ENCODE results near the gene DGCR2.

Gene DGCR2

GRCh38 chr22:19043121-19044085 is 78.8 kb downstream of the DGCR2 start:
- Histone ChIP-seq H3K9me3 (no peaks in the 10 kb centered on the region), H3K36me3 (replicated peaks) (peaks cover 50% of the 10 kb centered on the region), H3K4me3 (no peak overlapping the region), H3K27me3 (ENCODE audit: low read depth) (no peaks in the 10 kb centered on the region), H3K4me1 (no peaks in the 10 kb centered on the region)
- DNase-seq (ENCODE audit: low spot score in 2 of 2): no peak
- in situ Hi-C loops (cut with MboI; ENCODE audit: low sequenced_read_pairs): no loop called here

GRCh38 chr22:19042285-19043120 is 79.7 kb downstream of the DGCR2 start:
- in situ Hi-C loops (cut with MboI; ENCODE audit: low sequenced_read_pairs): no loop called here
- Histone ChIP-seq H3K4me1 (no peaks in the 10 kb centered on the region), H3K36me3 (replicated peaks) (peaks cover 41% of the 10 kb centered on the region), H3K4me3 (no peak overlapping the region), H3K9me3 (no peaks in the 10 kb centered on the region), H3K27me3 (ENCODE audit: low read depth) (no peaks in the 10 kb centered on the region)
- DNase-seq (ENCODE audit: low spot score in 2 of 2): no peak

- Histone ChIP-seq H3K27me3 (ENCODE audit: low read depth) (no peaks in the 10 kb centered on the region), H3K4me1 (no peaks in the 10 kb centered on the region), H3K9me3 (no peaks in the 10 kb centered on the region), H3K4me3 (no peak overlapping the region), H3K36me3 (replicated peaks) (peaks cover 33% of the 10 kb centered on the region)
- DNase-seq (ENCODE audit: low spot score in 2 of 2): no peak
- in situ Hi-C loops (cut with MboI; ENCODE audit: low sequenced_read_pairs): no loop called here
Observed at GRCh38 chr22:19041704-19042074, 80.5 kb downstream of the DGCR2 start.

GRCh38 chr22:19040888-19041703 is 81.1 kb downstream of the DGCR2 start:
- no peaks in the 10 kb centered on the region for H3K4me1 ChIP-seq
- H3K27me3 ChIP-seq (ENCODE audit: low read depth): no peaks in the 10 kb centered on the region
- no peak overlapping the region for H3K4me3 ChIP-seq
- H3K36me3 ChIP-seq (replicated peaks): peaks cover 27% of the 10 kb centered on the region
- no peaks in the 10 kb centered on the region for H3K9me3 ChIP-seq
- no peak for DNase-seq (ENCODE audit: low spot score in 2 of 2)
- in situ Hi-C loops (cut with MboI; ENCODE audit: low sequenced_read_pairs): no loop called here

GRCh38 chr22:19040391-19040861 is 81.8 kb downstream of the DGCR2 start:
- in situ Hi-C loops (cut with MboI; ENCODE audit: low sequenced_read_pairs): no loop called here
- H3K4me3 ChIP-seq: no peak overlapping the region
- peaks cover 22% of the 10 kb centered on the region for H3K36me3 ChIP-seq (replicated peaks)
- DNase-seq (ENCODE audit: low spot score in 2 of 2): no peak
- H3K4me1 ChIP-seq: no peaks in the 10 kb centered on the region
- no peaks in the 10 kb centered on the region for H3K27me3 ChIP-seq (ENCODE audit: low read depth)
- H3K9me3 ChIP-seq: no peaks in the 10 kb centered on the region

- no peaks in the 10 kb centered on the region for H3K9me3 ChIP-seq
- H3K27me3 ChIP-seq (ENCODE audit: low read depth): no peaks in the 10 kb centered on the region
- DNase-seq (ENCODE audit: low spot score in 2 of 2): no peak
- H3K4me1 ChIP-seq: no peaks in the 10 kb centered on the region
- in situ Hi-C loops (cut with MboI; ENCODE audit: low sequenced_read_pairs): loop anchor here (10.0 kb wide), 1 partner anchor 75 kb away; no protein-coding TSS in a partner anchor
- peaks cover 16% of the 10 kb centered on the region for H3K36me3 ChIP-seq (replicated peaks)
- H3K4me3 ChIP-seq: no peak overlapping the region
Observed at GRCh38 chr22:19039796-19040280, 82.4 kb downstream of the DGCR2 start.

GRCh38 chr22:19039448-19039780 is 82.8 kb downstream of the DGCR2 start:
- no peak for DNase-seq (ENCODE audit: low spot score in 2 of 2)
- in situ Hi-C loops (cut with MboI; ENCODE audit: low sequenced_read_pairs): loop anchor here (10.0 kb wide), 1 partner anchor 75 kb away; no protein-coding TSS in a partner anchor
- H3K27me3 ChIP-seq (ENCODE audit: low read depth): no peaks in the 10 kb centered on the region
- H3K4me3 ChIP-seq: no peak overlapping the region
- H3K36me3 ChIP-seq (replicated peaks): peaks cover 13% of the 10 kb centered on the region
- H3K4me1 ChIP-seq: no peaks in the 10 kb centered on the region
- no peaks in the 10 kb centered on the region for H3K9me3 ChIP-seq

GRCh38 chr22:19038728-19039447 is 83.3 kb downstream of the DGCR2 start:
- Histone ChIP-seq H3K36me3 (replicated peaks) (peaks cover 11% of the 10 kb centered on the region), H3K27me3 (ENCODE audit: low read depth) (no peaks in the 10 kb centered on the region), H3K4me3 (no peak overlapping the region), H3K9me3 (no peaks in the 10 kb centered on the region), H3K4me1 (no peaks in the 10 kb centered on the region)
- DNase-seq (ENCODE audit: low spot score in 2 of 2): no peak
- in situ Hi-C loops (cut with MboI; ENCODE audit: low sequenced_read_pairs): loop anchor here (10.0 kb wide), 1 partner anchor 74 kb away; no protein-coding TSS in a partner anchor

GRCh38 chr22:19038164-19038546 is 84.1 kb downstream of the DGCR2 start:
- no peaks in the 10 kb centered on the region for H3K27me3 ChIP-seq (ENCODE audit: low read depth)
- peaks cover 7% of the 10 kb centered on the region for H3K36me3 ChIP-seq (replicated peaks)
- no peaks in the 10 kb centered on the region for H3K9me3 ChIP-seq
- in situ Hi-C loops (cut with MboI; ENCODE audit: low sequenced_read_pairs): loop anchor here (10.0 kb wide), 1 partner anchor 73 kb away; no protein-coding TSS in a partner anchor
- DNase-seq (ENCODE audit: low spot score in 2 of 2): no peak
- no peak overlapping the region for H3K4me3 ChIP-seq
- H3K4me1 ChIP-seq: no peaks in the 10 kb centered on the region

GRCh38 chr22:19037282-19038163 is 84.7 kb downstream of the DGCR2 start:
- in situ Hi-C loops (cut with MboI; ENCODE audit: low sequenced_read_pairs): loop anchor here (10.0 kb wide), 1 partner anchor 73 kb away; no protein-coding TSS in a partner anchor

GRCh38 chr22:19036523-19037273 is 85.5 kb downstream of the DGCR2 start:
- peaks cover 7% of the 10 kb centered on the region for H3K36me3 ChIP-seq (replicated peaks)
- H3K9me3 ChIP-seq: no peaks in the 10 kb centered on the region
- in situ Hi-C loops (cut with MboI; ENCODE audit: low sequenced_read_pairs): loop anchor here (10.0 kb wide), 1 partner anchor 72 kb away; no protein-coding TSS in a partner anchor
- no peaks in the 10 kb centered on the region for H3K27me3 ChIP-seq (ENCODE audit: low read depth)
- H3K4me1 ChIP-seq: no peaks in the 10 kb centered on the region
- peak in 1 of 2 experiments; percentile 33 for DNase-seq (ENCODE audit: low spot score in 2 of 2)
- H3K4me3 ChIP-seq: no peak overlapping the region

More at GRCh38 chr22:19037282-19038163, 84.7 kb downstream of the DGCR2 start:
- DNase-seq (ENCODE audit: low spot score in 2 of 2): no peak
- no peak overlapping the region for H3K4me3 ChIP-seq
- H3K36me3 ChIP-seq (replicated peaks): peaks cover 7% of the 10 kb centered on the region
- no peaks in the 10 kb centered on the region for H3K4me1 ChIP-seq
- no peaks in the 10 kb centered on the region for H3K27me3 ChIP-seq (ENCODE audit: low read depth)
- H3K9me3 ChIP-seq: no peaks in the 10 kb centered on the region
